GM12873 (cell line): ENCODE measurements around the gene KMO.

Source experiments
- TF ChIP-seq, protein P1 (sequence below): IDR thresholded peaks from 2 replicates; pipeline ENCODE4 v1.5.1; 2012; ENCODE audit warnings: low read depth, mild to moderate bottlenecking, moderate library complexity, low read length, control low read depth; ENCODE audit not compliant: insufficient read depth; ENCODE audit errors: missing control alignments

KMO gene

DNA sequence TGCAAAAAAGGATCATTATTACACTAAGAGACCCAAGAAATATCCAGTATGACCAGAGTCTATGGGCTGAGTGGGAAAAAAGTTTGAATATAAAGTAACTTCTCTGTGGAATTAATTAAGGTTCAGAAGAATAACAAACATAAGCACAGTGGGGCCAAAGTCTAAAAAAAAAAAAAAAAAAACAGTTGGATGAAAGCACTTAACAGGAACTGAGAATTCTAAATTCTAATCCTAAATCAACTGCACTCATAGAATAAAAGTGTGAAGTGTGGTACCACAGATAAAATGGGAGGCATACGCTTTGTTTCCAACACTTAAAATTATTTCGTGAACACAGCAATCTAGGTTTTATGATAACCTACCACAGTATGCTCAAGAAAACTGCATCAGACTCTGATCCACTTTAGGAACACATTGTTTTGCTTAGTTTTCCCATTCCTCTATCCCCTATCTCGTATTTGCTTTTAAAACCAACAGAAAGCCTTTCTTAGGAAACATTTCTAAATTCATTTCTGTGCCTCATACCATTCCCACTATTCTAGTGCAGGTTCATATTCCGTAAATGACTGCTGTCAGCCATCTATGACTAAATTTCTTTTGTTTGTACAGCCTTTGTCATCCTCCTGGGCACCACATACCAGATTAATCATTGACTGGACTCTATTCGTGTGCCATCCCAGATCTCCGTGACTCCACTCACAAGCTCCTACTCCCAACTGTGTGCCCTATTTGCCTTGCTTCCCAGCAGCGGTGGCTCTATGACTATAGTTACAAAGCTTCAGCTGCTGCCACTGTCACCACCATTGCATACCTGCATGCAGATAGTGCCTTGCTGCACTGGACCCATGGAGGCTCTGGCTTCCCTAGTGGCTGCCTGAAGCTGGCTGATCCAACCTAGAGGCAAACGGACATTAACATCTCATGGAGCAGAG lies 83.1 kb downstream of the KMO start:
- TF ChIP-seq, protein P1, sequence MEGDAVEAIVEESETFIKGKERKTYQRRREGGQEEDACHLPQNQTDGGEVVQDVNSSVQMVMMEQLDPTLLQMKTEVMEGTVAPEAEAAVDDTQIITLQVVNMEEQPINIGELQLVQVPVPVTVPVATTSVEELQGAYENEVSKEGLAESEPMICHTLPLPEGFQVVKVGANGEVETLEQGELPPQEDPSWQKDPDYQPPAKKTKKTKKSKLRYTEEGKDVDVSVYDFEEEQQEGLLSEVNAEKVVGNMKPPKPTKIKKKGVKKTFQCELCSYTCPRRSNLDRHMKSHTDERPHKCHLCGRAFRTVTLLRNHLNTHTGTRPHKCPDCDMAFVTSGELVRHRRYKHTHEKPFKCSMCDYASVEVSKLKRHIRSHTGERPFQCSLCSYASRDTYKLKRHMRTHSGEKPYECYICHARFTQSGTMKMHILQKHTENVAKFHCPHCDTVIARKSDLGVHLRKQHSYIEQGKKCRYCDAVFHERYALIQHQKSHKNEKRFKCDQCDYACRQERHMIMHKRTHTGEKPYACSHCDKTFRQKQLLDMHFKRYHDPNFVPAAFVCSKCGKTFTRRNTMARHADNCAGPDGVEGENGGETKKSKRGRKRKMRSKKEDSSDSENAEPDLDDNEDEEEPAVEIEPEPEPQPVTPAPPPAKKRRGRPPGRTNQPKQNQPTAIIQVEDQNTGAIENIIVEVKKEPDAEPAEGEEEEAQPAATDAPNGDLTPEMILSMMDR: no peak

DNA sequence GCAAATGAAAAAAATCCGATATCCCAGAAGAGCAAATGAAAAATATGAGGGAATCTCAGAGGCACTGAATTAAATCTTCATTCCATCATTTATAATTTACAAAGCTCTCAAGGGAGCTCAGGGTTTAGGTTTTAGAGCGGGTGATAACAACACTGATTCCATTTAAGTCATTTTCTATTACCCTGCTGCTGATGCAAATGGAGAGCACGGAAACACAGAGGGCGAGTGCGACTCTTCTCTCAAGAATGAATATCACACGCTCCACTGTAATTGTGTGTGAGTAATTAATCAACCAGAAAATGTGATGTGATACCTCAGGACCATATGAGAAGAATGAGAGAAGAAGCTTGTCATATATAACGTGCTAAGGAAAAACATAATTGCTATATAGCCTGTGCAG lies 85.2 kb downstream of the KMO start:
- TF ChIP-seq, protein P1: no peak

DNA sequence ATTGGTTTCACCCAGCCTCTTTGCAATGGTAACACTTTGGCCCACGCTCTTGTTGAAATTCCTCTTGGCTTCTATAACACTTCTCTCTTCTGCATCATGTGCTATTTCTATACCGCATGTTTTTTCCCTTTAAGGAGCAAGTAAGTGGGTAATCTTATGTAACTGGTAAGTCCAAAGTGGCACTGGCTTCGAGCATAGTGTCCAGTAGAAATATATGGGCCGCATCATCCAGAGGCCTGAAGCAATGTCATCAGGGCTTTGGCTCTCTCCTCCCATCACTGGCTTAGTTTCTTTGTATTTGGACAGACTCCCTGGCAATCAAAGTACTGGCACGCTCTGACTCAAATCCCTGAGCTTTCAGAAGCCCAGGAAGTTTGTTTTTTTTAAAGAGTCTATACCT lies 90.5 kb downstream of the KMO start:
- TF ChIP-seq, protein P1: no peak

DNA sequence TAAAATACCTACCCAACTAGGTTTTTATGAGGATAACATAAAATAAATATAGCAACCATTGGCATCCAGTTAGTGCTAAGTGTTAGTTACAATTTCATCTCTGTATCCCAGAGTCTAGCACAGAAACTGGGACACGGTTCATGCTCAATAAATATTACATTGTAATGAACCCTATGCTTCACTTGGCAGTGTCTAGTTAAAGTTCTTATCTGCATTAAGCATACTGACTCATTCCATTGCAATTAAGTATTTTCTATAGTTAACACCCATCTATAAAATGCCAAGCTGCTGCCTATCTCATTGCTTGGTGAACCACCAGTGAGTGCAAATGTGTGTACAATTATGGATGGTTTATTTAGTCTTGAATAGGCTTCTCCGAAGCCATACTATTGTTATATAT lies 92.8 kb downstream of the KMO start:
- TF ChIP-seq, protein P1: no peak

DNA sequence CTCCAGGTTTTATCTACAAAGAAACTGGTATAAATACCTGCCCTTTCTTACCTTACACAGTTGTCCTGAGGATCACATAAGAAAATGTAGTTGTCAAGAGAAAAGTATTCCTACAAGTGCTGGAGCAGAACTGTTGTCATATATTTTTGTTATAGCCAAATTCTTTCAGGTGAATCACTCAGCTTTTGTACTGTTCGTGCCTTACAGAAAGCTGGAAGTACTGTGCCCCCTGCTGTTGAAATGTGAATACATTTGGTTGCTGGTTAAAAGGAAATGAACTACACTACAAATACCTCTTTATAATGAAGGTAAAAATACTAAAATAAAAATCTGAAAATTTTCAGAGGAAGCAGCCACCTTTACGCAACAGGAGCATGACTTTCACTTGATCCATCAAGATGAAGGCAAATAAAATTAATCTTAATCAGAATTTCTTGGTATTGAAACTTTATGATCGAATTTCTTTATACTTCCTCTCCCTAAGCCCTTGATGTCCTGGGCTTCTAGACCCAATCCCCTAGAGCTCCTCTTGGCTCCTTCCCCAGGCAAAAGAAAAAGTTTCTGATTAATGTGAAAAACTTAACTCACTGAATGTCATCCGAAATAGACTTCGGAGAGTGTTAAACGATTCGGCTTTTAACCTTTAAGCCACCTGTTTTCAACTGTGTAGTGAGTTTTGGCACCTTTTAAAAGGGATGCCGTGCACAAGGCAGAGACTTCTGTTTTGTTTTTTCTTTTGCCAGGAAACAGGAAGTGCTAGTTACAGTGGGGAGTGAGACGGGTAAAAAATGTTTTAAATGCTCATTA lies 95.5 kb downstream of the KMO start:
- TF ChIP-seq, protein P1: peak; percentile 65

DNA sequence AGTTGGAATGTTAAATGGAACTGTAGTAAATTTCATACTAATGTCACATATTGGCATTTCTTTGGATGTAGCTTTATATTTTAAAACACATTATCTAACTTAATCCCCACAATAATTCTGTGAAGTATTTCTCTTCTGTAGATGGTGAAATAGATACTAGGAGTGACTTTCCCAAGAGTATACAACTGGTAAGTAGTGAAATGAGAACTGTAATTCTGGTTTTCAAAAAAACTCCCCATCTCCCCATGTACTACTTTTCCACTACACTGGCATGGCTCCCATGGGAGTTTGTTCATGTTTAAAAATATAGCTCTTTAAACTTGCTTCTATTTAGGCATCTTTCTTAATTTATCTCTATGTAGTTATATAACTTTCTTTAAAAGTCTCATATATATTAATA lies 97.8 kb downstream of the KMO start:
- TF ChIP-seq, protein P1: no peak

DNA sequence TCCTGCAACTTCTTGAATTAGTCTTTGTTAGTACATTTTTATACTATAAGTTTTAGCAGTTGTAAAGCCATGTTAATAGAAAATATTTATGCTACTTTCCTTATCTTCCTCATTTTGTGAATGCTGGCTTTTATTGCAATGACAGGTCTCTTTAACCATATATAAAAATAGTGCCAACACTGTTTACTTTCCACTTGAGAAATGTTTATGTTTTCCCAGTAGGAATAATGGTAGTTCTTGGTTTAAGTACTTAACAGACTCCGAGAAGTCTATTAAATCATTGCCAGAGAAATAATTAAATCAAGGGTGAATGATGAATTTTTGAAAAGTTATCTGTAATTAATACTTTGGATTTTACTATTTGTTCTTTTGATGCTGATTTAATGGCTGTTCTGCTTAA lies 98.3 kb downstream of the KMO start:
- TF ChIP-seq, protein P1: no peak
